Fibroblast of lung (primary cell): ENCODE measurements around the gene FAM168B.

ENCODE experiments used
- EZH2 ChIP-seq: IDR thresholded peaks from 2 replicates; pipeline ENCODE4 v1.5.1; 2012; ENCODE audit warnings: low read length, control low read depth, mild to moderate bottlenecking; ENCODE audit errors: missing control alignments
- TF ChIP-seq, protein P1 (sequence below), 2 donors: IDR thresholded peaks in 1 of 2; conservative IDR thresholded peaks in 1 of 2; 1 replicate in 1 of 2; 2 replicates in 1 of 2; pipeline ENCODE4 v1.5.1; 2011 to 2012; ENCODE audit warnings: low read length in 2 of 2, control low read depth in 1 of 2, inconsistent platforms in 1 of 2, low read depth in 1 of 2, mild to moderate bottlenecking in 1 of 2

- TF ChIP-seq, protein P1, sequence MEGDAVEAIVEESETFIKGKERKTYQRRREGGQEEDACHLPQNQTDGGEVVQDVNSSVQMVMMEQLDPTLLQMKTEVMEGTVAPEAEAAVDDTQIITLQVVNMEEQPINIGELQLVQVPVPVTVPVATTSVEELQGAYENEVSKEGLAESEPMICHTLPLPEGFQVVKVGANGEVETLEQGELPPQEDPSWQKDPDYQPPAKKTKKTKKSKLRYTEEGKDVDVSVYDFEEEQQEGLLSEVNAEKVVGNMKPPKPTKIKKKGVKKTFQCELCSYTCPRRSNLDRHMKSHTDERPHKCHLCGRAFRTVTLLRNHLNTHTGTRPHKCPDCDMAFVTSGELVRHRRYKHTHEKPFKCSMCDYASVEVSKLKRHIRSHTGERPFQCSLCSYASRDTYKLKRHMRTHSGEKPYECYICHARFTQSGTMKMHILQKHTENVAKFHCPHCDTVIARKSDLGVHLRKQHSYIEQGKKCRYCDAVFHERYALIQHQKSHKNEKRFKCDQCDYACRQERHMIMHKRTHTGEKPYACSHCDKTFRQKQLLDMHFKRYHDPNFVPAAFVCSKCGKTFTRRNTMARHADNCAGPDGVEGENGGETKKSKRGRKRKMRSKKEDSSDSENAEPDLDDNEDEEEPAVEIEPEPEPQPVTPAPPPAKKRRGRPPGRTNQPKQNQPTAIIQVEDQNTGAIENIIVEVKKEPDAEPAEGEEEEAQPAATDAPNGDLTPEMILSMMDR (conservative IDR thresholded peaks at IDR 0.05 in 1 of 2, IDR thresholded peaks at IDR 0.05 in 1 of 2; ENCODE audit: low read depth in 1 of 2, low read length in 2 of 2) = no peak
- no peak for TF ChIP-seq EZH2
These were observed 66.3 kb downstream of the FAM168B start for GRCh38 chr2:131026919-131027318.
